Stimulated activated CD4-positive, alpha-beta T cell treated with anti-CD3 and anti-CD28 coated beads, Interleukin-15, amount 100 ng/mL, for 1 hour (primary cell): ENCODE results near the gene ABCD4.
A peak's percentile ranks its signal among the peaks of the same experiment; 100 is the strongest.
"Not testable (repeated sequence)": the region's sequence is repeated elsewhere in the genome, so short reads cannot be mapped to it uniquely, and the experiment has no call there.

Experiments used
- DNase-seq, 2 donors: peaks; one replicate each; pipeline ENCODE4 v3.0.0-alpha.2; 2020; ENCODE audit warnings: low read depth in 1 of 2, low spot score in 1 of 2

The ABCD4 gene

DNA sequence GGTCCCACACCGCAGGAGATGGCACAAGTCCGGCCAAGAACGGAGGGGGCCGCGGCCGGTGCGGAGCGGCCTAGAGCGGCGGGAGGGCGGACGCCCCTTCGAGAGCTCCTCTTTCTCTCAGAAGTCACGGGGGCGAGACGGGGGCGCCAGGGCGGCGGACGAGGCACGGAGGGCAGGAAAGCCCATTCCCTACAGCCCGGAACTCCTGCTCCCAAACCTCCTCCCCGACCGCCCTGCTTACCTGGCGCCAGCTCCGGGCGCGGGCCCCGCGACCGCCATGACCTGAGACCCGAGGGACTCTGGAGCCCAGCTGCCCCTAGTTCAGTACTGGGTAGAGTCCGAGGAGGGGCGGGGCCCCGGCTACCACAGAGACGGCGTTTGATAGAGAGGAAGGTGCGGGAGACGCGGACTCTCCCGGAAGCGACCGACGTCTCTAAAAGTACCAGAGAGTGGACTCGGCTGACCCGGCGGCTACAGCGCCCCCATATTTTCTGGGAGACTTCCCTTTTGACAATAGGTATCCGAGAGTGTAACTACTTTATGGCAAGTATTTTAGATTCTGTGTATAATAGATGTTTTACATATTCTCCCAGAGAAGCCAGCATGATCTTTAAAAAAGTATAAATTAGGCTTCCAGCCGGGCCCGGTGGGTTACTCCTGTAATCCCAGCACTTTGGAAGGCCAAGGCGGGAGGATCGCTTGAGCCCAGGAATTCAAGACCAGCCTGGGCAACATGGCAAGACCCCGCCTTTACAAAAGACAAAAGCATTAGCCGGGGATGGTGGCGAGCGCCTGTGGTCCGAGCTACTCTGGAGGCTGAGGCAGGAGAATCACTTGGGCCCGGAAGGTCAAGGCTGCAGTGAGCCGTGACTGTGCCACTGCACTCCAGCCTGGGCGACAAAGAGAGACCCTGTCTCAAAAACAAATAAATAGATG lies at the start of gene ABCD4:
Gene ABCD4 (minus strand): TSS at position 301 of the 936 bp plus-strand sequence. CDS start 22 bp downstream, at position 279.
- DNase-seq = peak; percentile 67 to 72

DNA sequence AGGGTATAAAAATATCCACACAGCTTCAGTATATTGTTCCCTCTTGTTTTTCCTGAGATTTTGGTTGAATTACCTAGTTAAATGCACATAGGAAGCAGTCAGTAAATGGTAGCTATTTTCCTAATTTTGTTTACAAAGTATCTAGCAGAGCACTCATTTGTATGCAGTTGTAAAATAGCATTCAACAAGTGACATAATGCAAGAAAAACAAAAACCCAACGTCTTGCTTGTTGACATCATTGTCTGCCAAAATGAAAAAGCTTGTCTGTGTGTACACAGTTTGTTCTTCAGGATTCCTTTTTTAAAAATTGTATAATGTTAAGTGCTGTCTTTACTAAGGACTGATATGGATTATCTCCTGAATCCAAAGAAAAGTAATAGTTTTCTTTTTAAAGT lies 48.2 kb upstream of the ABCD4 start:
- DNase-seq = no peak

DNA sequence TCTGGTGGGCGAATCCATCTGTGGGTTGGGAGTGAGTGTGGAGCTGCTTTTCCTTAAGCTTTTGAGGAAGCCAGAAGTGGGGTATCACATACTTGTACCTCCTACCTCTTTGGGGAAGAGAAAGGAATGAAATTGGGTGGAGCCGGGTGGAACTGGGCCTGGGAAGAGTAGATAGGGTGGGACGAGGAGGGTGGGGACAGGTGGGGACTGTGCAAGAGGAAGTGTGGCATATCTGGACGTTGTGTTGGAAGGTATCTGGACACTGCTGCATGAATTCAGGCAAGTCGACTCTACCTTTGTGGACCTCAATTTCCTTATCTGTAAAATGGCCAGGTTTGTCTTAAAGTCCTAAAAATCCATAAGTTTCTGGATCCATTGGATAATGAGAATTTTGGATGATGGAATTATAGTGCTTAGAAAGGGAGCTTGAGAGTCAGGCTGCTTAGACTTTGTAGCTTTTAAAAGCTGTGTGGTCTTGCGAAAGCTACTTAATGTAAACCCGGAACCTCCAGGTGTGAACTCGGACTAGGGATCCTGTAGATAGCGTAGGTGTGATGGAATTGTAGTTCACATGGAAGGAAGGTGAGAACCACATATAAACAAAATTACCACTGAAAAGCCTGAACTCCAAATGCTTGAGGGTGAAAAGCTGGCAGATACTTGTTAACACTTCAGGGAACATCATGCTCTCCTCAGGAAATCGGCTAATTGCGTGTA lies 47.6 kb upstream of the ABCD4 start:
- no peak for DNase-seq

DNA sequence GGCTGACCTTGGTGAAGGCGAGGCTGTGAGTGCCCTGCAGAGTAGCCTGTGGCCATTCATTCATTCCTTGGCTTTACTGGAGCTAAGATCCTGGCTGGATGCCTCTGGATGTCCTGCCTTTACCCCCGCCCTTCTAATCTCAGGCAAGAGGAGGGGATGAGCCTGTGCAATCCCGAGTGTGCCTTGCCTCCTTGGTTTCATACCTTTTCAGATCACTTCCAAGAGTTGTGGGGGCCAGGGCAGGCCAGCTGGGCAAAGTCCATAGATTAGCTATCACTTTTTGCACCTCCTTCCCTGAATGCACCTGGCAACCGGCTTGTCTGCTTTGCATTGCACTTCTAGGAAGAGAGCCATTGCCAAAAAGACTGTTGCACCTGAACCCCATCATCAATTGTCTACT lies 47.0 kb upstream of the ABCD4 start:
- DNase-seq = no peak

DNA sequence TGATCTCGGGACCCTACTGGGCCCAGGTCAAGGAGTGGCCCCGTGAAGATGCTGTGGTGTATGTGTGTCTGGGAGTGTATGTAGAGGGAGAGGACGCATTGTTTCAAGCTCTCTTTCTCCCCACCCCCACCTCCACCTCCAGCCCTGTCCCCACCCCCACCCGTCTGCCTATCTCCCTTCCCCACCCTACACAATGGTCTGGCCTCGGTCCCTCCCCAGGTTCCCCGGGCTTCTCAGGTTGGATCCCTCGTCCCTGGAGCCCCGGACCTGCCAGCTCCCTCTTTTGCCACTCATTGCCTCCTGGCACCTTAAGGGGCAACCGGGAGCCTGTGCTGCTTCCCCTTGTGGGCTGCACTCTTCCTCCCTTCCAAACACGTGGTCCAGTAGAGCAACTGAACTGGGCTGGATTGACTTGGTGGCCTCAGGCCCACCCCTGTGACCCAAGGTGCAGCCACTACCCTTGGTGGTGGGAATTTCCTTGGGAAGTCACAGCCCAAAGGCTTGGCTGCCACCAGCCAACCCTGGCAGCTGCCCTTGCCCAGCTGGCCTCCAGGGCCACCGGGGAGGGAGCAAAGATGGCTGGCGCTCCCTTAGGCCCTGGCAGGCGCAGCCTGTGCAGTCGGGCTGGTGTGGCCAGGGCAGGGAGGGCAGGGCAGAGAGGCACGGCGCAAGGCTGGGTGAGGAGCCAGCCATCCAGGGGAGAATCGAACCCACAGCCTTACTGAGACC lies 46.2 kb upstream of the ABCD4 start:
- no peak for DNase-seq

DNA sequence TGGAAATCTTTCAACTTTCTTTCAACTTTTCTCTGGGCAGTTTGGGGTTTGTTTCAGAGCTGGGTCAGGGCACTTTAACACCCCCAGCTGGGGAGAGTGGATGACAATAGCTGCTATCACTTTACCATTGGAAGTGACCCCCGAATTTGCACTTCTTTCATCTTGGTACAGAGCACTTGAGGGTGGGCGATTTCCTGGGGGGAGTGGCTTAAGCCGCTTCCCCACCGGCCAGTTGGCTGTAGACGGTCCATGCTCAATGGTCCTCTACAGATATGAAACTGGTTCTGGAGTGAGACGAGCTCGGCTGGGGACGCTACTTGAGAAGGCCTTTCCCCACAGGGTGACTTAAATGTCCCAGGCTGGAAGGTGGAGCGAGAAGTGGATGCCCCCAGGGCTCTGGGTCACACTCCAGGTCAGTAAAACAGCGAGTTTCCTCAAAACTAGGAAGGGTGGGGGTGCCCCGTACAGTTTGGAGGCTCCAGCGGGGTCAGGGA lies 45.6 kb upstream of the ABCD4 start, which contains the start of gene VRTN:
Gene VRTN (plus strand): TSS at position 231 of the 494 bp plus-strand sequence. CDS start 8,313 bp downstream, outside the sequence.
- DNase-seq = no peak

DNA sequence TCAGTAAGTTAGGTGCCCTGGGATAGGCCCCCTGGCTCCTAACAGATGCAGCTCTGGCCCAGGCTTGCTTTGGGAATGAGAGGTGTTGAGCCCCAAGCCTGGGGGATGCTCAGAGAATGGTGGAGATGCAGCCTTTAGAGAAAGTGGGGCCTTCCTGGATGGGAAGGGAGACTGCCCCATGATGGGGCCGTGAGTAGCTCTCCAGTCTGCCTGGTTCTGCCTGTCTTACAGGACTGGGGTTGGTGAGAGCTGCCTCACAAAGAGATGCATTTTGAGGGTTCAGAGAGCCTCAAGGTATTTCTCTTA lies 45.0 kb upstream of the ABCD4 start:
- DNase-seq = no peak

DNA sequence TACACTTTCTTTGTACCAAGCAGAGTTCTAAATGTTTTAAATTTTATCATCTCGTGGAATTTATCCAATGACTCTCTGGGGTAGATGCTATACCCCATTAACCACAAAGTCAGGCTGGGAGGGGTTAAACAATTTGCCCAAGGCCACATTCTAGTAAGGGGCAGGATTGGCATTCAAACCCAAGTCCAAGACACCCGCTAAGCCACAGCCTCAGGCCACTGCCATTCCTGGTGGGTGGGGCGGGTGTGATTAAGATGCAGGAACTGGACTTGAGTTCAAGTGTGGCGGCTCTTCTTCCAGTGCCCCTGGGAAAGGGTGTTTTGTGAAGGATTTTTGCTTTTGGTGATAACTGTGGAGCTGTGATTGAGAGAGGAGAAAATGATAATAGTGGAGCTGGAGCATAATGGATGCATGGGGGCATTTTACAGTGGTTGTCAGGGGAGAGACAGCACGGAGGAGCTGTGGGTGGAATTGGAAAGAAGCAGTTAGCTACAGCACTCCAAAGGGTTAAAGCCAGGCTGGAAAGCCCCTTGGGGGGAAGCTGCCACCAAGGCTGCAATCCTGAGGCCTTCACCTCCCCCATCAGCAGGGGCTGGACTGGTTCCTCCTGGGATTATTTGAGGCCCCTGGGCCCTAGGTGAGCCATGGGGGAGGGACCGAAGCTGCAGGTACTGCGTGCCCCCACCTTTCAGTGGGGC lies 44.5 kb upstream of the ABCD4 start:
- DNase-seq = no peak

DNA sequence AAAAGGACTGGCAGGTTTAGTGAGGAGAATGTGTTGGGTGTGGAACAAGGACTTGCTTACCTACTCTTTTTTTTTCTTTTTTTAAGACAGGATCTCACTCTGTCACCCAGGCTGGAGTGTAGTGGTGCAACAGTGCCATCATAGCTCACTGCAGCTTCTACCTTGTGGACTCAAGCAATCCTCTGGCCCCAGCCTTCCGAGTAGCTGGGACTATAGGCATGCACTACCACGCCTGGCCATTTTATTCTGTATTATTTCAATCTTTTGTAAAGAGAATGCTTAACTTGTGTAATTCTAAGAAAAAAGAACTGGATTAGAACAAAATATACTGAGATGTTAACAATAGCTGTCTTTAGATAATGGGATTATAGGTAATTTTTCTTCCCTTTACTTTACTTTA lies 43.6 kb upstream of the ABCD4 start:
- DNase-seq = no peak

DNA sequence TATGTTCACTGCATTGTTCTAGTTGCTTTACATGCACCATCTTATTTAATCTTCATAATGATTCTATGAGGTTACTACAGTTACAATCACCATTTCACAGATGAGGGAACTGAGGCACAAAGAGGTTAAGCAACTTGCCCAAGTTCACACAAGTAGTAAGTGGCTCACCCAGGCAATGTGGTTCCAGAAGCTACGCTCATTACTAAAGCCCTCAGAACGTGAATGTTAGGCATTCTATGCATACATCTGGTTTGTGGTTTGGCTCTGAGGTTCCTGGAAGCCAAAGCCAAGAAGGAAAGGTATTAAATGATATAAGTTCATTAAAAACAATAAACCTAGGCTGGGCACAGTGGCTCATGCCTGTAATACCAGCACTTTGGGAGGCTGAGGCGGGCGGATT lies 31.2 kb upstream of the ABCD4 start:
- DNase-seq = no peak

DNA sequence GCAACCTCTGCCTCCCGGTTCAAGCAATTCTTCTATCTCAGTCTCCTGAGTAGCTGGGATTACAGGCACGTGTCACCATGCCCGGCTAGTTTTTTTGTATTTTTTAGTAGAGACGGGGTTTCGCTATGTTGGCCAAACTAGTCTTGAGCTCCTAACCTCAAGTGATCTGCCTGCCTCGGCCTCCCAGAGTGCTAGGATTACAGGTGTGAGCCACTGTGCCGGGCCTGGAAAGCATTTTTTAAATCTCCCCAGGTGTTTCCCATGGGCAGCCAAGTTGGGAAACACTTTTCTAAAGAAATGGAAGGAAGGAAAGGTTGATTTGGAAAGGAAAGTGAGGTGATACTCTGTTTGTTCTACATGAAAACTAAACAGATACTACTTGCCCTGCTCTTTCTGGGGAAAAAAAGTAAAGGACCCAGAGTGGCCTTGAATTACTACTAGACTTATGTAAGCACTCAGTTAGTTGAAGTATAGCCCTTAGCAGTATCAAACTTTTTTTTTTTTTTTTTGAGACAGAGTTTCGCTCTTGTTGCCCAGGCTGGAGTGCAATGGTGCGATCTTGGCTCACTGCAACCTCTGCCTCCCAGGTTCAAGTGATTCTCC lies 27.3 kb upstream of the ABCD4 start:
- not testable (repeated sequence) for DNase-seq

DNA sequence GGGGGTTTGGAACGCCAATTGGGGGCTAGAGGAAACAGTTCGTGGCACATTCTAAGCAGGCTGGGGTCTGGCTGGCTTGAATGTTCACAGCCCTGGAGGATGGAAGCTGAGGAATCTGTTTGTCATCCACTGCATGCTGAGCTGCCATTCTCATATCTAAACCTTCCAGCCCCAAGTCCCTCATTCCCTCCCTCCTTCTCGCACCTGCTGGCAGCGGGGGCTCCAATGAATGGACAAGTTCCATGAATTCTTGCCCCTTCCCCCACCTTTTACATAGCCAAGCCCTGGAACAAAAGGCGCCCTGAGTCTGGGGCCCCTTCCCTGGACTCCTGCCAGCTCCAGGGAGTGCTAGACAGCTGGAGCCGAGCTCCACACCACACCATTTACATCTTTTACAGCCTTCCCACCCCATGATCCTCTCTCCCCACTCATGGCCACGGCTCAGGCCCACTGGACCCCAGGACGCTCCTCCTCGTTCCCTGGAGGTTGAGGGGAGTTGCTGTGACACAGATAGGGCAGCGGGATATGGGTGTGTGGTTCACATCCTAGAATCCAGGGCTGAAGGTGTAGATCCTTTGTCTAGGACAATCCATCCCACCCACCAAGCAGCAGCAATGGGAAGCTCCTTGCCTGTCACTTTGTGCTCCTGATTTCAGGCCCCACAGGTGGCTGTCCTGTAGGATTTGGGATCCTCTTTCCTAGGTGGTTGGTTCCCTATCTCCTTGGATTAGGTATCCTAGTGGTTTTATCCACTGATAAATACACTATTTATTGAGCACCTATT lies 23.8 kb upstream of the ABCD4 start:
- DNase-seq = no peak

DNA sequence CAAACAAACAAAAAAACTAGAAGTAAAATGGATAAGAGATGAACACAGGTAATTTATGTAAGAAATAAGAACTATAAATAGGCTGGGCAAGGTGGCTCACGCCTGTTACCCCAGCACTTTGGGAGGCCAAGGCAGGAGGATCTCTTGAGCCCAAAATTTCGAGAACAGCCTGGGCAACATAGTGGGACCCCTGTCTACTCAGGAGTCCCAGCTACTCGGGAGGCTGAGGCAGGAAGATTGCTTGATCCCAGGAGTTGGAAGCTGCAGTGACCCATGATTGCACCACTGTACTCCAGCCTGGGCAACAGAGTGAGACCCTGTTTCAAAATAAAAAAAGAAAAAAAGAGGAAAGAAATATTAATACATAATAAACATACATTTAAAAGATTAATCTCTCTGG lies 22.7 kb upstream of the ABCD4 start:
- no peak for DNase-seq

DNA sequence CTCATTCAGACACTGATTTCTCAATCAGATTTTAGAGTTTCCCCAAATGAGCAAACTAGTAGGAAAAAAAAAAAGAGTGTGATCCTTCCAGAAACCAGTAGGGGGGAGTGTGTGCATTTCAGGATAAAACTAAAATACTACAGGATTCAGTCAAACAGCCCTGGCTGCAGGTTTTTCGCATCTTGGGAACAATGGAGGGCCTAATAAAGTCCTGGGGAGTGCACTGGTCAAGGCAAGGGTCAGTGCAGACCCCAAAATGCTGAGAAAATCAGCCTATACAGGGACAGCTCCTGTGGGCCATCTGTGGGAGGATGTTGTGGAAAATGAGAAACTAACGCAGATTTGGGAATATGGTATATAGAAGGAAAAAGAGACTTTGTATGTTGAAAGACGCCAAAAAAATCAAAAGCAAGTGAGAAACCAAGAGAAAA lies 22.2 kb upstream of the ABCD4 start:
- DNase-seq = no peak

DNA sequence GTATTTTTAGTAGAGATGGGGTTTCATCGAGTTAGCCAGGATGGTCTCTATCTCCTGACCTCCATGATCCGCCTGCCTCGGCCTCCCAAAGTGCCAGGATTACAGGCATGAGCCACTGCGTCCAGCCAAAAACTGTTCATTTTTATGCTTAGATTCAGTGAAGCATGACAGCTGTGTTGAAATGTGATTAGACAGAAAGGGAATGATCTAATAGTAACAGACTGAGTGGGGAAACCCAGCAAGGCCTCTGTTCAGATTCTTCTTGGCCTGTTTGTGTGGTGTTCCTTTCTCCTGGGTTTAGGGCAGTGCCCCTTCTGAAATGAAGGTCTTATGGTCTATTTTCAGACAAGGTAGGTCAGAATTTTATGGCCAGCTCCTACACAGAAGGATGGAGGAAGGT lies 11.8 kb upstream of the ABCD4 start:
- no peak for DNase-seq

DNA sequence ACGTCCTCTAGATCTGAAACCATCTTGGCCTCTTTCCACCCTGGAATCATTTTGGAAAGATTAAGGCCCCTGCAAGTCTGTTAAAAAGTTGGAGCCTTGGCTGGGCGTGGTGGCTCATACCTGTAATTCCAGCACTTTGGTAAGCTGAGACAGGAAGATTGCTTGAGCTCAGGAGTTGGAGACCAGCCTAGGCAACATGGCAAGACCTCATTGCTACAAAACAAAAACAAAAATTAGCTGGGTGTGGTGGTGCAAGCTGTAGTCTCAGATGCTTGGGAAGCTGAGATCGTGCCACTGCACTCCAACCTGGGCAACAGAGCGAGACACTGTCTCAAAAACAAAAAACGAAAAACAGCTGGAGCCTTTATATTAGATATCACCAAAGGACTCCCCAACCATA lies 10.9 kb upstream of the ABCD4 start:
- DNase-seq = no peak

DNA sequence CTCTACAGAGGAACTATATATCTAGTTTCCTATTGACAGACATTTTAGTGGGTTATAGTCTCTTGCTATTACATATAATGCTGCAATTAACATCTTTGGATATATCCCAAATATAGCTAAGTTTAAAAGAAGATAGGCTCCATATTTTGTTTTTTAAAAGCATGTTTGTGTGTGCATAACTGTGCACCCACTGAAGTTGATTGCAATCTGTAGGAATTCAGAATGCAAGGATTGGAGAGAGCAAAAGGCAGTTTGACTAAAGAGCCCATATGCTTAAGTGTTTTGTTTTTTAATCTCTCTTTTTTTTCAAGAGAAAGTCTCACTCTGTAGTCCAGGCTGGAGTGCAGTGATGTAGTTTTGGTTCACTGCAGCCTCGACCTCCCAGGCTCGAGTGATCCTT lies 9.4 kb upstream of the ABCD4 start:
- DNase-seq = no peak

DNA sequence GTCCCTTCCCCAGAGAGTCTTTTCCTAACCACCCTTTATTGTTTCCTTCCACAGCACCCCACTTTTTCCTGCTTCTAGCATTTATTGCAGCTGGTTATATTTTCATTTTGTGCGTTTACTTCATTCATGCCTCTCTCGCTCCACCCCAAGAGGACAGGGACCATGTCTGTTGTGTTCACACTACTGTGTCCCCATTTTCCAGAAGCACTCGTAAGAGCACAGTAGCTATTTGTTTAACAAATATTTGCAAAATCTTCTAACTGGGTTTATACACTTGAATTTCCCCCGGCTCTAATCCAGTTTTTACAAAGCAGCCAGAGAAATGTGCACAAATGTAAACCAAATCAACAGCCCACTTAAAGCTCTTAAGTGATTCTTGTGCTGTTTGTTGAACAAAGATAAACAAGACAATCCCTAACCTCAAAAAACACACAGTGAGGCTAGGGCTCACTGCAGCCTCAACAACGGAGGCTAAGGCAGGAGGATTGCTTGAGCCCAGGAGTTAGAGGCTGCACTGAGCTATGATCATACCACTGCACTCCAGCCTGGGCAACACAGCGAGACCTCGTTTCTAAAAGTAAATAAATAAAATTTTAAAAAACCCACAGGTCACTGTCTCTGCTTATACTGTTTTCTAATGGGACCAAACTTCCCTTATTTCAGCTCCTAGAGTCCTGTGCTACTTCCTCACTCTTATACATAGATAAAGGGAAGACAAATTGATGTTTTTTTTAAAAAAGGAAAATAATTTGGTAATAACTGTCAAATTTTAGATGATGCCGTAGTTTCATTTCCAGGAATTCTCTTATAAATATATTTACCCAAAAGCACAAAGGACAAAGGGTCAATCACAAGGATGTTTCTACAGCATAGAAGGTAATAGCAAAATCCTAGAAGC lies 6.6 kb upstream of the ABCD4 start:
- DNase-seq = no peak

DNA sequence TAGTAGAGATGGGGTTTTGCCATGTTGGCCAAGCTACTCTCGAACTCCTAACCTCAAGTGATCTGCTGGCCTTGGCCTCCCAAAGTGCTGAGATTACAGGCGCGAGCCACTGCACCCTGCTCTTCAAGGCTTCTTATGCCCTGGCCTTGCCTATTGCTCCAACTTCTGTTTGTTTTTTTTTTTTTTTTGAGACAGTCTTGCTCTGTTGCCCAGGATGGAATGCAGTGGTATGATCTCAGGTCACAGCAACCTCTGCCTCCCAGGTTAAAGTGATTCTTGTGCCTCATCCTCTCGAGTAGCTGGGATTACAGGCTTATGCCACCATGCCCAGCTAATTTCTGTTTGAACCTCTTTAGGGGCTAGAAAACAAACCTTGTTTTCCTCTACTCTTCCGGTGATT lies 6.0 kb upstream of the ABCD4 start:
- DNase-seq = no peak
